Astrocyte of the hippocampus (primary cell): Measurements from ENCODE around the gene ARPP21.

Source experiments
- DNase-seq: peaks from one replicate; pipeline ENCODE4 v3.0.0; 2011; ENCODE audit warnings: low read depth, low spot score

The ARPP21 gene

DNA sequence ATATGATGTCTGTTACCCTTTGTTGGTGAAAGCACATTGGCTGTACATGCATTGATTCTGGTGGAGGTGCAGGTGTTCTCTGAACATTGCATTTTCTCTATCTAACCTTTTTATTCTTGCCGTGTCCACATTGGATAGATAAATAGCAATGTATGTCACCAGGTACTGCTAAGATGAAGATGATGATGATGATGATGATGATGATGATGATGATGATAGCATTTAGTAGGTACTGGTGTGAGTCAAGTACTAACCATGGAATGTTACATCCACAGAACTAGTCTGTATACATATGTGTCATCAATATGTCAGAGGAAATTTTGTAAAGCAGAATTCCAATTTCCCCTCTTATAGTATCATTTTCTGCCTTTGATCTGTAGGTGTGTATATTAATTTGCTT lies 36.3 kb downstream of the ARPP21 start:
- DNase-seq, result no peak

DNA sequence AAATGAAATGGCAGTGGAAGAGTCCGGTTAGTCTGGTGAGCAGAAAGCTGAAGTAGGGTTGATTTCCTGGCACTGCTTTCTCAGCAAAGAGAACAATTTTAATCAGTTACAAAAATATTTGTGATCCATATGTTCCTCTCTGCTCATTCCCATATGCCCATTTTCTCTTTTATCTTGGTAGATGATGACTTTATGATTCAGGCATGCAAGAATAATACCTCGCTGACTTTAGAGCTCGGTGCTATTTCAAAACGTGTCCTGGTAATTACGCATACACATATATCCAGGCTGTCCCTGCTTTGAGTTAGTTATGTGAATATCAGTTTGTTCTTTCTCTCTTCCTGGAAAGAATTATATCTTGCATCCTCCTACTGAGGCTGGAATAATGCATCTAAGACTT lies 38.5 kb downstream of the ARPP21 start:
- DNase-seq, result peak; percentile 20

DNA sequence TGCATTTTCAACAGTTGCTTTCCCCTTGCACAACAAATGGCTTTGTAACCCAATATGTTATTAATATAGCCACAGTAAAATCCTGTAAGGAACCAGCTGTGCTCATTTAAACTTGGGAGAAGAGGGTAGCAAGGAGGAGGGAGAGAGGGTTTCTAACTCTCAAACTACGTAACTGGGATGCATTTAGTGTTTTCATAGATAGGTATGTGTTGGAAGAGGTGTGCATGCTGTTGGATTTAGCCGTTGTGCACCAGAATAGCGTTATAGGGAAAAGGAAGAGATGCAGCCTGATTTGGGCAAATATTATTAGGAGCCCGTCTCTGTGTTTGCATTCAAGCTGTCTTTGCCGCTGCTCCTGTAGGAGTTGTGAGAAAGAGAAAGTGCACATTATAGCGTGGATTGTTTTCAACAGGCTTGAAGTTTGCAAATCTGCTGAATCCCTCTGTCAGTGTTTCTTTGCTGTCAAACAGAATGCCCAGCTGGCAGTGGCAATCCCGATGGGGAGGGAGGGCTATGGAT lies 39.4 kb downstream of the ARPP21 start:
- DNase-seq, result peak; percentile 1

DNA sequence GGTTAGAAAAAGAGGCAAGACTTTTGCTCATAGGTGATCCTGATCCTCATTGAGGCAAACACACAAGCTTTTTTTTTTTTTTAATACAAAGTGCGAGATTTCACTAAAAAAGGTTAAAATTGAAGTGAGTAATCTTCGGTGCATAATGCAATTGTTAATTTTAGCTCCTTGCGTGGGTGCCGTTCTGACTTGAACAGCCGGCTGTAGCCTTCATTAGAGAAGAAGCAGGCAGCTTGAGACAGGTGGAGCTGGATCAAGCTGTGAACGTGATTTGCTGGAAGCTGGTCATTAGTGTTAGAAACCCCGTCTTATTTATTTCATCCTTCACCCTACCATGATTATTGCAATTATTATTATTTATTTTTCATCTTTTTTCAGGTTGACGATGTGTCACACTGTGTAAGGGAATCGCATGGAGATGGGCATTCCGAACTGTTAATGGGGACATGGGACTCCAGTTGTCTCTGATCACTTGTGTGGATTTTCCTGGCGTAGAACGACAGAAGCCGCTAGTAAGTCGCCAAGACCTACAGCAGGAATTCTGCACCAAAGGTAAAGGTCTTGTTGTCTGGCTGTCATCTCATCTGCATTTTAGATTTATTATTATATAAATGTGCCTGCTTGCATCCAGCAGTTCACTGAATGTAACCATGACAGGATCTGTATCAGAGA lies 40.2 kb downstream of the ARPP21 start:
- no peak for DNase-seq

DNA sequence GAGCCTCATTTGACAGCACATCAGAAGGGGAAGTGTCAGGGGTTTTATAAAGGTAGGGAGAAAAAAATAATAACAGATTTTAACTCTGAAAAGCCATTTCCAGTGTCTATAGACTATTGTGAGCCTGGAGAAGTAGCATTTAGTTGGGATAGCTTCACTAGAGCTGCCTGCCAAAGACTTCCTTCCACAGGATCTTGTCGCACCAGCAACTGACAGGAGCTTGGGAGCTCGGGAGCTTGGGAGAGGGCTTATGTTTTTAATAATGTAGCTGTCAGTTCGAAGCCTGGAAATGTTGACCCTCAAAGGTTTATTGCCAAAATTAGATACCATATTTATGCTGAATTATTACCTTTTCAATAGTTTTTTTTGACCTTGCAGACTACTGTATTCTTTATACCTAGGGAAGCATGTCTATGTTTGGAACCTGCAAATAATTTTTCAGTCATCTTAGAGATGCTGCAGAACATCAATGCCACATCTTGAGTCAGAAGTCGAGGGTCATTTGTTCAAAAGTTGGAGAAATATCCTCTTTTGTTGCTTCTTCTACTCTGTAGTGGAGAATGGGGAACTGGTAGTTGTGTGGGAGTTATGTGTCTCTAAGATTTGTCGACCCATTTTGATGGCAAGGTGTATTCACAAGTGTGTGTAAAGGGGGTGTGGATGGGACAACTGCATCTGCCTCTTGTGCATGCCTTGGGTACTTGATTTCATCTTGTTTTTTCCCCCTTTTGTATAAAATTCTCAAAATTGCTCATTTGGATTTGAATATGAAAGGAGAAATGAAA lies 41.7 kb downstream of the ARPP21 start:
- no peak for DNase-seq

DNA sequence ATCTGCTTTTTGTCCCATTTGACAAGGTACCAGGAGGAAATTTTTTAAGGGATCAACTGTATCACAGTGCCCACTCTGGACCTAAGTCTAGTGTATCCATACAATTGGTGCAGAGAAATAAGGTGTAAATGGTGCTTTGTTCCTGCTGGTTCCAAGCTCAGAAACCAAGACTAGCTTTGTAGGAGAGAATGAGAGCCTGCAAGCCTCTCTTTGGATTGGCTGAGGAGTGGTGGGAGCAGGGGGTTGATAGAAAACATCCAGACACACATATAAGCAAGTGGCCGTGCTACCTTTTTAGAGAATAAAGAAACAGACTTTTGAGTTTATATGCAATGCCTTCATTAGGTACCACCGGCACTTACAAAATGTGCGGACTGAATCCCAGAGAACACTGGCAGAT lies 45.8 kb downstream of the ARPP21 start:
- DNase-seq, result no peak

DNA sequence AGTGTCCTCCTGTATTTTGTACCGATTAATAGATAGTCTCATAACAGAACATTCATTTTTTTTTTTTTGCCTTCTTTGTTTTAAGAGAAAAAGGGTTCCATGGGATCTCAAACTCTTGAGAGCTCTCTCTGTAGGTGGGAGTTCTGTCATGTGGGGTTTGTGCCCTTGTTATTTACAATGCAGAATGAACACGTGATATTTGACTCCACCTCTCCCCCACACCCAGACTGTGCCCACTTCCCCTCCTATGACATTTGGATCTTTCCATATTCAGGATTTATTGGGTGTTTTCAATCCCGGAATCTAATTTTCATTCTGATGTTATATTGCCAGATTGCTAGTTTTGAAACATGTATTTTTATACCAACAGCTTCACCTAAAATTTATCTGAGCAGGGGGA lies 49.5 kb downstream of the ARPP21 start:
- no peak for DNase-seq

DNA sequence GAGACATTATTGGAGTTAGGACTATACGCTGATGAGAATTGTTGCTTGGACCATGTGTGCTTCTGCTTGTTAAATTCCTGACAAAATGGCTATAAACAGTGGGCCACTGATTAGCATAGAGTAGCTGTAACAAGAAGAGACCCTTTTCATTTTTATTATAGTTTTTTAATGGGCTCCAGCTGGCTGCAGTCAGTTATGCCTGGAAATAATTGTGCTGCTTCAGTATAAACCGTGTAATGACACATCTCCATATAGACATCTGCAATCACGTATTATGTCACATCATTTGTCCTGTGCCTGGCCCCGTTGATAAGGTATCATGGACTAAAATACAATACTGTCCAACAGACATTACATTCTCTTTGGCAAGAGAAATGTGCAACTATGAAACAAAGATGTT lies 50.9 kb downstream of the ARPP21 start:
- no peak for DNase-seq

DNA sequence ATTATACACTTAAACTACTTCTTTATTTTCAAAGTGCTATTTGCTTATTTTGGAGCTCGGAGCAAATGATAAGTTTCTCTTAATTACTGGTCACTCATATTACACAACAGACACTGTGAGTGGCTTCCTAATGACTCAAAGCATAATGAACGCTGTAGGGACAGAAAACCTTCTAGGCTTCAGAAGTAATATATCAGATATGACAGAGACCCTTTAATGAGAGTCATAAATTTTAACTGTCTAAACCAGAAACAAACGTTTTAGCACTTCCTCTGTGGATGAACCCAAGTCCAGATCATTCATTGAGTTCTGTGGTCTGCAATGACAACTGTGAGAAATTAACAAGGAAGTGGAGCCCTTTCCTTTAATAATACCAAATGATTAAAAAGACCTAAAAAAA lies 66.6 kb downstream of the ARPP21 start:
- DNase-seq, result no peak

DNA sequence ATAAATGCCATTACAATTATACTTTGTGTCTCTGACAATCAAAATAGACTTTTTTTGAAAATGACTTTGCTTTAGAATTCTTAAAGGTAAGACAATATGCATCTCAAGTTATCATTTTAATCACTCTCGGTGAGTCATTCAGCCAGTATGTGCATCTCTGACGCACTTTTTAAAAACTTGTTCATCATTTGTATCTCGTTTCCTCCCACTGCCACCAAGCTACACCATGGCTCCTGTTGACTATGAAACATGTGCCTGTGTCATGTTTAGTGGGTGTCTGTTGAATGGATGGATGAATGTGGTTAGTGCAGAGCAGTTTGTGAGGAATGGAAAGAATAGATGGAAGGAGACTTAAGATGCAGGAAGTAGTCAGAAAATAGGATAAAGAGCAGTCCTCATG lies 68.6 kb downstream of the ARPP21 start:
- DNase-seq, result no peak

DNA sequence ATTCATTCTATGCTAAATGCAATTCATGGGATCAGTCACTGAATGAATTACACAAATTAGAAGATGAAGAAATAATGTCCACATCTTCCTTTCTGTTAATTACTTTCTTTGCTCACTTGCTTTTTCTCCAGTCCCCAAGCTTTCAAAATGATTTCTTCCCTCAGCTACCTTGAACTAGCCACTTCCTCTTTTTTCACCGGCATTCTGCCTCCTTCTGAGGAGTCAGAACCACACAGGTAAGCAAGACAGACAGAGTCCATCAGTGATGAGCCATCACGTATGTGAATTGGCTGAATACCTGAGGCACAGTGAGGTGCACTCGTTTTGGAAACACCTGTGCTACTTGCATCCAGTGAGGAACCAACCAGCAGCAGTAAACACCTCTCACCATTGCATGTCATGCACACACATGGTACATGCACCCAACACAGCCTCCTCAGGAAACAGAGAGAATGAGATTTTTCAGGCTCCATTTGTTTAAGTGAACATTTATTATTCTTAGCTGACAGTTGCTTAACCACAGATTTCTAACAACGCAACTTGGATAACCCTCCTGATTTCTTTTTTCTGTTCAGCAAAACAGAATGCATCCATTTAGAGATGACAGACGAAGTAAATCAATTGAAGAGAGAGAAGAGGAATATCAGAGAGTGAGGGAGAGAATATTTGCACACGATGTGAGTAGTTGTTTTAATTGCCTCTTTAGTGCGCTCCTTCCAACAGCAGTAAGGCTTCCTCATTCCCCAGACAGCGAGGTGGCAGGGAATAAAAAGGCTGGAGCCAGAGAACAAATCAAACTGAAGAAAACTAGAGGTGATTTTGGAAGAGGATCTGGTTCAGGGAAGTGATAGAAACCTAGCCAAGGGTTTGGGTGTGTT lies 69.3 kb downstream of the ARPP21 start:
- no peak for DNase-seq

DNA sequence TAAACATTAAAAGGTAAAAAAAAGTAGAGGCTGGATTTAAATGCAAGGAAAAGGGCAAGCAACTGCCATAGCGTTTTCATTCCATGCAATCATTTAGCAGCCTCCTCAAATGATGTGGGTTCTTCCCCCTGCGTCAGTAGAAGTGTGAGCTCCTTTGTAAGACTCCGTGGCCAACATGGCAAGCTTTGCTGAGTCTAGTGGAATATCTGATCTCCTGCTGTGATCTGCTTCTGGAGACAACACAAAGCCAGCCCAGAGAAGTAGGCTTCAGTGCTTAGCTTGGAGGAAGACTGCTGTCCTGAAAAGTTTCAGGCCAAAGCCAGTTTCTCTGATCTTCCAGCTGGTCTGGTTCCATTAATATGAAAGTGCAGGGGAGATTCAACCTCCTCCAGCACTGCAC lies 70.4 kb downstream of the ARPP21 start:
- DNase-seq, result no peak

DNA sequence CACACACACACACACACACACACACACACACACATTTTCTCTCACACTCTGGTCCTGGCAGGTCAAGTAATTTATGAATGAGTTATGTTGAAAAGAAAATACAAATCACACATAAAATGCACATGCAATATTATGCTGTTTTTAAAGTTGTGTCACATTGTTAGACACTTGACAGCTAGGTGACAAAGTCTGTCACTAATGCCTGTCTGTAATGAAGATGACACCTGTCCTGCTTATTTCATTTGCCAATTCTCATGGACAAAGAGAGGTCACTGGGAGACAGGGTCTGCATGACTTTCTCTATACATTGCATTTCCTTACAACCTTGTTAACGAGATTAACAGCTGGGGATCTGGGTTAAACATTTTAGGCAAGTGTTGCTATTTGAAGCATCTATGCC lies 71.2 kb downstream of the ARPP21 start:
- no peak for DNase-seq

DNA sequence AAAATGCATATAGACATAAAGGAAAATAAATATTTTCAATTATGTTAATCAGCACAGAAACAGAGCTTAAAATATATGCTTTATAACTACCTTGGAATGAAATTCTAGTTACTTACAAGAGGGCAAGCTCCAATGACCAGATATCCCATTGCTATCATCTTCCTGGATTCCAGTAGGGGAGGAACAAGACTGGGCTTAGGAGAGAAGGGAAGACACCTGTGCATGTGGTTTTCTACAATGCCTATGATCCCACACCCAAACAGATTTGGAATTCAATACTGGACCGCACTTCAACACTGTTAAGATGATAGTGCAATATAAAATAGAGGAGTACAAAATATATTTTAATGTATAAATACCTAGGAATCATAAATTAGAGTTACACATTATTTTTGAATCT lies 79.6 kb downstream of the ARPP21 start:
- no peak for DNase-seq

DNA sequence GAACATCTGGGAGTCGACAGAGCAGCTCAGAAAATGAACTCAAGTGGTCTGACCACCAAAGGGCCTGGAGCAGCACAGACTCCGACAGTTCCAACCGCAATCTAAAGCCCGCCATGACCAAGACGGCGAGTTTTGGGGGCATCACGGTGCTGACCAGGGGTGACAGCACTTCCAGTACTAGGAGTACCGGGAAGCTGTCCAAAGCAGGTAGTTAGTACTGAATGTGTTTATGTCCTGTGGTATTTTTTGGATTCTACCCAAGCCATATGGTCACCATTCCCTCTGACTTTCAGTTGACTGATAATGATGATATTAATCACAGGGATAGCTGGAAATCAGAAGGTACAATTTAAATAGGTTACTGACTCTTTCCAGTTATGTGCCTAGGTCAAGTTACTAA lies 82.3 kb downstream of the ARPP21 start:
- no peak for DNase-seq

DNA sequence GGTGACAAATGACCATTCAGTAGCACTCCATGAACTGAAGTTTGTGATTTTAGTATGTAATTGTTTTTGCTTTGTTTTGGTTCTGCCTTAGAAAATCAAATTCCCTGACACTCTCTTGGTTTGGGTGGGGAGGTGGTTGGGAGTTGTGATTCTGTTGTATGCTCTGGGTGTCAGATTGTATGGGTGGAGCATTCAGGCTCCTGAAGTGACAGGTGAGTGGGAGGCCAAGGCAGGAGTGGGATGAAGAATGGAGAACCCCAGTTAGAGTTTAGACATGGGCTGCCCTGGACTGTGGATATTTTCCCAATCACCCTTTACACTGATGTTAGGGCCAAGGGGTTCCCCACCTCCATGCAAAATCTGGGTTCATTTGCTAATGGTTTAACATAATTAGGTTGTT lies 83.6 kb downstream of the ARPP21 start:
- DNase-seq, result no peak

DNA sequence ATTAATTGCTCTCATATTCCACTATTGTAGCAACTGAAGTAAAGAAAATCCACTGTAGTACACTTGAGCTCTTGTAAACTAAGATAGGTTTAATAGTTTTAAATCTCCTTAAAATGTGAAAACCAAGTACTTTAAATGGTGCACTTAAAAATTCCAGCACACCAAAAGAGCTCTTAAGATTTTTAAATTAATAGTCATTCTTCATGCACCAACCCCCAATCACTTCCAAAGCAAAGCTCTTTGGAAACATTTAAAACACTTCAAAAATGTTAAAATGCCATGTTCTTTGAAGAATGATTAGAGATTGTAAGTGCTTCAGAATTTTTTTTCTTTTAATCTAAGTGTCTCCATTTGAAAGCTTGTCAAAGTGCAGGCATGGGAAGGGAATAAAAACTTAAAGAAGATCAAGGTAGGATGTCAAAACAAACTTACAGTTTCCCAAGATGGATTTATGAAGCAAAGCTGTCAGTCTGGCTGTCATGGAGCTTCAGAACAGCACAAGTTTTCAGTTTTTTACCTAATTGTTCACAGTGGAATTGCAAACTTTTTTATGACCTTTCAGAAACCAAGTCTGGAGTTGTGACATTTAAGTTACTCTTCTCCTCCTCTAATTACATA lies 84.3 kb downstream of the ARPP21 start:
- no peak for DNase-seq

DNA sequence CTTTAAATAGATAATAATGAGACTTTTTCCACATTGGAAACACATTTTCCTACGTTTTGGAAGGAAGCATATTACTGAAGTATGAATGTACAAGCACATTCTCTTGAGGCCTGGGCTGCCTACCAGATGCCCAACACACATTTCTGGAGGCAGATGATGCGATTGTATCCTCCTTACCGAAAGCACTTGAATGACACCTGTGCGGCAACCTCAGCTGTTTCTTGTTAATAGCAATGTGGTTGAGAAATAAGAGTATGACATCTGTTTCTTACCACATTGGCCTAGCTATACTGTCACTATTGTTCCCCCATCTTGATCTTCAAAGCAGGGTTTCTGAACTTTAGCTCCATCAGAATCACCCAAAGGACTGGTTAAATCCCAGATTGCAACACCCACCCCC lies 84.8 kb downstream of the ARPP21 start:
- DNase-seq, result no peak

DNA sequence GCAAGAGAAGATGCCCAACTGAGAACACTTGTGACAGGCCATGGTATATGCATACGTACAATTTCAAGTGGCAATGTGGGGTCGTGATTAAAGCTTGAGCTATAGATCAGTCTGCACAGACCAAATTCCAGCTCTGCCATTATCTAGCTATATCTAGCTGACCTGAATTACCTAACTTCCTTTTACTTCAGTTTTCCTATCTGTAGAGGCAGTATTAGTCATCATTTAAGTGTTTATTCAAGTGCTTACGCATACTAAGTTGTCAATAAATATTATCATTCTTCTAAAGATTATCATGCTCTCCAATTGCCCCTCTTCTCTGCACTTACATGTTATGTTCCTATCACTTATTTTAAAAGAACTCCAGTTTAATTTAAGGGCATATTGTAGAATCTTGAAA lies 87.9 kb downstream of the ARPP21 start:
- DNase-seq, result no peak

DNA sequence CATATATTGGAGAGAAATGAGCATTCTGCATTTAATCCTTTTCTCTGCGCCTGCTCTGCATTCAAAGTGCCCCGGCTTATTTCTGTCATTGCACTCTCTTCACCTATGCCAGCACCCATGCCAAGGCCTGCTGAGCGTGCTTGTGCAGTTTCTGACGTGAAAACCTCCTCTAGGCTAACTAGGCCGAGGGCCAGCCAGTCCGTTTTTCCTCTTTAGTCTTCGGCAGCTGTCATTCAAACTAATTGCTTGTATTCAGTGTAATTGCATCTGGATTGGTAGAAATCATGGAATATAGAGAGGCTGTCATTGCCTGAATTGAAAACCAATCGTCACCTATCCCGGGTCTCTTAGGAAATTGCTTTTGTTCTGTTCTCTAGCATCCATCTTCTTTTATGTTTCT lies 94.0 kb downstream of the ARPP21 start:
- DNase-seq, result no peak

DNA sequence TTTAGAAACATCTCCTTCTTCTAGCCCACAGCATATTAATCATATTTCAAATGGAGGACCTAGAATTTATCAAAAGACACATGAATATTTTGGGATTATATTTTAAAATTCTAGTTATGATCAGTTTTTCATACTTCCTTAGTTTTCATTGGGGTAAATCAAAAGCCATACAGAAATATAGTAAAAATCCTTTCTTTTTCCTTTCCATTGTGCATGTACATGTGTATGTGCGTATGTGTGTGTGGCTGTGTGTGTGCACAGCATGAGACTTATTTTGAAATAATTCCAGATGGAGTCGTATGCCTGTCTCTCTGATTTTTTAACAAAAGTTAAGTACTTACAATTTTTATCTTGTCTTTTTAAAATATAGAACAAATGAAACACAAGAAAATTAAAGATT lies 94.5 kb downstream of the ARPP21 start:
- DNase-seq, result no peak

DNA sequence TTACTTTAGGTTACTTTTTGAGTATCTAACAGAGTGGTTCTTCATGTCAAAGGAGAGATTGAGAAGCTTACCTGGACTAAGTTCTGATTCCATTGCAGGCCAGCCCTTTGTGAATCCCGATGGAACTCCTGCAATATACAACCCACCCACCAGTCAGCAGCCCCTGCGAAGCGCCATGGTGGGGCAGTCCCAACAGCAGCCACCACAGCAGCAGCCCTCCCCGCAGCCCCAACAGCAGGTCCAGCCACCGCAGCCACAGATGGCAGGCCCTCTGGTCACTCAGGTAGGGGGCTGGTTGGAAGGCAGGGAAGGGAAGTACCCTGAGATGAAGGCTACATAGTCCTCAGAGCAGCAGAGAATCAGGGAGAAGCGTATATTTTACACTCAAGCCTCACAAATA lies 97.8 kb downstream of the ARPP21 start:
- DNase-seq, result no peak
